Measurements from ENCODE around the gene F2RL3.

GRCh38 chr19:16862826-16863415, 25.9 kb upstream of the F2RL3 start:
- TF ChIP-seq, protein P1, sequence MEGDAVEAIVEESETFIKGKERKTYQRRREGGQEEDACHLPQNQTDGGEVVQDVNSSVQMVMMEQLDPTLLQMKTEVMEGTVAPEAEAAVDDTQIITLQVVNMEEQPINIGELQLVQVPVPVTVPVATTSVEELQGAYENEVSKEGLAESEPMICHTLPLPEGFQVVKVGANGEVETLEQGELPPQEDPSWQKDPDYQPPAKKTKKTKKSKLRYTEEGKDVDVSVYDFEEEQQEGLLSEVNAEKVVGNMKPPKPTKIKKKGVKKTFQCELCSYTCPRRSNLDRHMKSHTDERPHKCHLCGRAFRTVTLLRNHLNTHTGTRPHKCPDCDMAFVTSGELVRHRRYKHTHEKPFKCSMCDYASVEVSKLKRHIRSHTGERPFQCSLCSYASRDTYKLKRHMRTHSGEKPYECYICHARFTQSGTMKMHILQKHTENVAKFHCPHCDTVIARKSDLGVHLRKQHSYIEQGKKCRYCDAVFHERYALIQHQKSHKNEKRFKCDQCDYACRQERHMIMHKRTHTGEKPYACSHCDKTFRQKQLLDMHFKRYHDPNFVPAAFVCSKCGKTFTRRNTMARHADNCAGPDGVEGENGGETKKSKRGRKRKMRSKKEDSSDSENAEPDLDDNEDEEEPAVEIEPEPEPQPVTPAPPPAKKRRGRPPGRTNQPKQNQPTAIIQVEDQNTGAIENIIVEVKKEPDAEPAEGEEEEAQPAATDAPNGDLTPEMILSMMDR (IDR thresholded peaks at IDR 0.05), result no peak
- no peak for TF ChIP-seq POLR2A (IDR thresholded peaks at IDR 0.05)
- TF ChIP-seq POLR2AphosphoS5 (IDR thresholded peaks at IDR 0.05), result no peak

All from sigmoid colon (tissue), 4 donors.